ENCODE measurements around the gene RPIA. TPM values are rescaled to one million over a fixed set of nuclear protein-coding genes. Genes with fewer than 3 reads are reported as not detected.

RPIA gene
- total RNA-seq, 1 donor from 2014 or later = 8.9 TPM

- H3K36me3 ChIP-seq (ENCODE audit: control insufficient read depth, insufficient read depth, low read length) = no peaks in the 10 kb centered on the region
- no peak for TF ChIP-seq CTCF (IDR thresholded peaks at IDR 0.05; ENCODE audit: insufficient read depth, low read length, poor library complexity, severe bottlenecking)
- no peak overlapping the region for H3K4me3 ChIP-seq (ENCODE audit: low read depth, low read length)
- no peaks in the 10 kb centered on the region for H3K27me3 ChIP-seq (ENCODE audit: control insufficient read depth, insufficient read depth, low read length)
- DNase-seq (ENCODE audit: low read depth) = no peak
Measured at GRCh38 chr2:88736437-88736836, 45.0 kb downstream of the RPIA start.

- Histone ChIP-seq H3K36me3 (ENCODE audit: control insufficient read depth, insufficient read depth, low read length) (no peaks in the 10 kb centered on the region), H3K27me3 (ENCODE audit: control insufficient read depth, insufficient read depth, low read length) (no peaks in the 10 kb centered on the region), H3K4me3 (ENCODE audit: low read depth, low read length) (no peak overlapping the region)
- no peak for TF ChIP-seq CTCF (IDR thresholded peaks at IDR 0.05; ENCODE audit: insufficient read depth, low read length, poor library complexity, severe bottlenecking)
- no peak for DNase-seq (ENCODE audit: low read depth)
Measured at GRCh38 chr2:88737385-88737784, 45.9 kb downstream of the RPIA start.

- Histone ChIP-seq H3K27me3 (ENCODE audit: control insufficient read depth, insufficient read depth, low read length) (no peaks in the 10 kb centered on the region), H3K4me3 (ENCODE audit: low read depth, low read length) (no peak overlapping the region), H3K36me3 (ENCODE audit: control insufficient read depth, insufficient read depth, low read length) (no peaks in the 10 kb centered on the region)
- no peak for DNase-seq (ENCODE audit: low read depth)
- no peak for TF ChIP-seq CTCF (IDR thresholded peaks at IDR 0.05; ENCODE audit: insufficient read depth, low read length, poor library complexity, severe bottlenecking)
Measured at GRCh38 chr2:88738271-88738670, 46.8 kb downstream of the RPIA start.

GRCh38 chr2:88739985-88740600, 48.6 kb downstream of the RPIA start:
- H3K27me3 ChIP-seq (ENCODE audit: control insufficient read depth, insufficient read depth, low read length) = no peaks in the 10 kb centered on the region
- no peak for DNase-seq (ENCODE audit: low read depth)
- no peaks in the 10 kb centered on the region for H3K36me3 ChIP-seq (ENCODE audit: control insufficient read depth, insufficient read depth, low read length)
- TF ChIP-seq CTCF (IDR thresholded peaks at IDR 0.05; ENCODE audit: insufficient read depth, low read length, poor library complexity, severe bottlenecking) = peak; percentile 93
- H3K4me3 ChIP-seq (ENCODE audit: low read depth, low read length) = no peak overlapping the region

- Histone ChIP-seq H3K36me3 (ENCODE audit: control insufficient read depth, insufficient read depth, low read length) (no peaks in the 10 kb centered on the region), H3K4me3 (ENCODE audit: low read depth, low read length) (no peak overlapping the region), H3K27me3 (ENCODE audit: control insufficient read depth, insufficient read depth, low read length) (no peaks in the 10 kb centered on the region)
- no peak for TF ChIP-seq CTCF (IDR thresholded peaks at IDR 0.05; ENCODE audit: insufficient read depth, low read length, poor library complexity, severe bottlenecking)
- no peak for DNase-seq (ENCODE audit: low read depth)
Measured at GRCh38 chr2:88746929-88747490, 55.5 kb downstream of the RPIA start.

- no peak for DNase-seq (ENCODE audit: low read depth)
- Histone ChIP-seq H3K27me3 (ENCODE audit: control insufficient read depth, insufficient read depth, low read length) (no peaks in the 10 kb centered on the region), H3K4me3 (ENCODE audit: low read depth, low read length) (no peak overlapping the region), H3K36me3 (ENCODE audit: control insufficient read depth, insufficient read depth, low read length) (no peaks in the 10 kb centered on the region)
- TF ChIP-seq CTCF (IDR thresholded peaks at IDR 0.05; ENCODE audit: insufficient read depth, low read length, poor library complexity, severe bottlenecking) = no peak
Measured at GRCh38 chr2:88747990-88748389, 56.5 kb downstream of the RPIA start.

Data from kidney epithelial cell (primary cell).